ENCODE data around the gene PCDH7.

The PCDH7 gene

DNA sequence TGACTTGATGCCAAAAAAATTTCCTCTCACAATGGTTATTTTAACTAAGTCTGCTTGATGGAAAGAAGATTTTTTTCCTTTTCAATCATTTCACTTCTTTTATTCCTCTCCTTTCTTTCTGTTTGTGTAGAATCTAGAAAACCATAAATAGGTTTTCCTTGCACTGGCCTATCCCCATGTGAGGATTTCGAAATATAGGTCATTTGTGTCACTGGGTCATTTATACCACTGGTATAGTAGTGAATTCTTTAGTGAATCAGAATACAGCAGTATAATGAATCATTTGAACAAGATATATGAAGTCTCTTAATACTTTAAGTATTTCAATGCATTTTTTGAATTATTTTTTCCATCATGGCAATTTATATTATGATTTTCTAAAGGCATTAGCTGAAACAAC is 26.6 kb downstream of the PCDH7 start:
- H3K9me3 Mint-ChIP-seq: peaks cover 4 to 7% of the 10 kb centered on the region in 2 donors
- H3K27me3 Mint-ChIP-seq: no peaks in the 10 kb centered on the region
- no peaks in the 10 kb centered on the region for H3K4me1 Mint-ChIP-seq (ENCODE audit: low read depth in 2 of 2)
- H3K27ac Mint-ChIP-seq: no peak overlapping the region
- ATAC-seq (replicated peaks) (no peak), DNase-seq (no peak)
- no peak overlapping the region for H3K4me3 Mint-ChIP-seq
- H3K36me3 Mint-ChIP-seq (ENCODE audit: insufficient read depth): no peaks in the 10 kb centered on the region

DNA sequence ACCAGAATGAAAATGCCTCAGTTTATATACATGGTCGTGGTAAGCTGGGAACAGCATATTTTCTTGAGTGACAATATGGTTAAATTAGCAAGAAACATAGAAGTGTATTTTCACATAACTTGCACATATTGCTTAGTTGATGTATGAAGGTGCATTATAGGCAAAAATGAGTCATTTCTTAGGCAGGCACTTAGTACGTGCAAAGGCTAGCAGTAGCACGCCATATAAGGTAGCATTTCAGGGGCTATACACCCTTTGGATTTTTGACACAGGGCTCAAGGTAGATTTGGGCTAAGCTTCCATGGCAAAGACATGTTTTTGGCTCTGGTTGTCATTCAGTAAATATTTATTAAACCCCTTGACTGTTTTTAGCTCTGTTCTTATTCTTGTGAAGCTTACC is 33.1 kb downstream of the PCDH7 start:
- H3K27me3 Mint-ChIP-seq: no peaks in the 10 kb centered on the region
- no peak for DNase-seq

DNA sequence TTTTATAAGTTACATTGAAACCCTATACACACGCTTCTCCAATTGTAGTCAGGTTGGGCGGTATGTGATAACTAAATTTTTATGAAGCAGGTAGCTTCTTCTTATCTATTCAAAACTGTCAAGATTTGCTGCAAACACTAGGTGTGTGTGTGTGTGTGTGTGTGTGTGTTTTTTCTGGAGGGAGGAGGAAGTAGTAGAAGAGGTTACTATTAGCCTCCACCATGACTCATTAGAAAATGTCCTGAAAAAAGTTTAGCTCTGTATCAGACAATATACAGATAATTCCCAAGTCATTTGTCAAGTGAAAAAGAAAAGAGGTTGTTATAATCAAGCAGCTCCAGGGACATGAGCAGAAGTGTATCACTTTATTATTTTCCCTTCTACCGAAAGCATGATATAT is 33.9 kb downstream of the PCDH7 start:
- Mint-ChIP-seq H3K4me1 (ENCODE audit: low read depth in 2 of 2) (no peaks in the 10 kb centered on the region), H3K36me3 (ENCODE audit: insufficient read depth) (no peaks in the 10 kb centered on the region), H3K9me3 (peaks cover 0 to 7% of the 10 kb centered on the region in 2 donors), H3K27me3 (no peaks in the 10 kb centered on the region), H3K27ac (no peak overlapping the region), H3K4me3 (no peak overlapping the region)
- no peak for DNase-seq
- no peak for ATAC-seq (replicated peaks)

More for the DNA sequence above, 33.1 kb downstream of the PCDH7 start:
- Mint-ChIP-seq H3K9me3 (peaks cover 0 to 7% of the 10 kb centered on the region in 2 donors), H3K27ac (no peak overlapping the region), H3K36me3 (ENCODE audit: insufficient read depth) (no peaks in the 10 kb centered on the region), H3K4me3 (no peak overlapping the region), H3K4me1 (ENCODE audit: low read depth in 2 of 2) (no peaks in the 10 kb centered on the region)
- ATAC-seq (replicated peaks): no peak

GRCh38 chr4:30755346-30755745 is 35.2 kb downstream of the PCDH7 start:
- no peaks in the 10 kb centered on the region for H3K27me3 Mint-ChIP-seq
- DNase-seq (no peak), ATAC-seq (replicated peaks) (no peak)
- H3K27ac Mint-ChIP-seq: no peak overlapping the region
- H3K4me3 Mint-ChIP-seq: no peak overlapping the region
- no peaks in the 10 kb centered on the region for H3K36me3 Mint-ChIP-seq (ENCODE audit: insufficient read depth)
- peaks cover 0 to 3% of the 10 kb centered on the region in 2 donors for H3K9me3 Mint-ChIP-seq
- no peaks in the 10 kb centered on the region for H3K4me1 Mint-ChIP-seq (ENCODE audit: low read depth in 2 of 2)

GRCh38 chr4:30756553-30756952 is 36.4 kb downstream of the PCDH7 start:
- no peak overlapping the region for H3K4me3 Mint-ChIP-seq
- no peak overlapping the region for H3K27ac Mint-ChIP-seq
- DNase-seq: no peak
- H3K4me1 Mint-ChIP-seq (ENCODE audit: low read depth in 2 of 2): no peaks in the 10 kb centered on the region
- peaks cover 0 to 3% of the 10 kb centered on the region in 2 donors for H3K9me3 Mint-ChIP-seq
- no peaks in the 10 kb centered on the region for H3K36me3 Mint-ChIP-seq (ENCODE audit: insufficient read depth)
- ATAC-seq (replicated peaks): no peak
- H3K27me3 Mint-ChIP-seq: no peaks in the 10 kb centered on the region

DNA sequence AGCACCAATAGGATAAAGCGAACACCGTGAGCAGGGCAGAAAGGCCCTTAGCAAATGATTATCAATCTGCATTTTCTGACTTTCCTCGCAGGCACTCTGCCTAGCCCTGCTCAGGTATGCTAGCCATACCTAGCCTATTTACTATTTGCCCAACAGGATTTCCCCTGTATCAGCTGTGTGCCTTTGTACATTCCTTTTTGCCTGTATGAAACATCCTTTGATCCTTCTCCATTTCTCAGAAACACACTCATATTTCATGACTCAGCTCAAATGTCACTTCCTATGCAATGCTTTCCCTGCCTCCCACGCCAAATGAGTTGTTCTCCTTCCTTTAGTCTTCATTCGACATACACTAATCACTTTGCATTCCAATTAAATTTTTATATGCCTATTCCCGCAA is 37.2 kb downstream of the PCDH7 start:
- Mint-ChIP-seq H3K36me3 (ENCODE audit: insufficient read depth) (no peaks in the 10 kb centered on the region), H3K4me3 (no peak overlapping the region), H3K9me3 (peaks cover 0 to 3% of the 10 kb centered on the region in 2 donors), H3K27me3 (no peaks in the 10 kb centered on the region), H3K27ac (no peak overlapping the region), H3K4me1 (ENCODE audit: low read depth in 2 of 2) (no peaks in the 10 kb centered on the region)
- DNase-seq (no peak), ATAC-seq (replicated peaks) (no peak)

DNA sequence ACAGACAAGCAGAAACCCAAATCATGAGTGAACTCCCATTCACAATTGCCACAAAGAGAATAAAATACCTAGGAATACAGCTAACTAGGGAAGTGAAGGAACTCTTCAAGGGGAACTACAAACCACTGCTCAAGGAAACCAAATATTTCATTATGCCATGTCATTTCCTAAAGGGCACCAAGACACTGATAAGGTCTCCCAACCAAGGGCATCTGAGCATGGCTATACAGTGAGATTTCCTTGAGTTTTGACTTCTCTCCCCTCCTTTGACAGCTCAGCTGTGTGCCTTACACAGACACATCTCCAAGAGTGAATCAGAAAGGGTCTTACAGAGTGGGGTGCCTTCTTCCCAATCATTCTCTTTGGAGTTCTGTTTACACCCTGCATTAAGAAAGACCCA is 40.4 kb downstream of the PCDH7 start:
- H3K4me3 Mint-ChIP-seq: no peak overlapping the region
- no peaks in the 10 kb centered on the region for H3K36me3 Mint-ChIP-seq (ENCODE audit: insufficient read depth)
- no peak overlapping the region for H3K27ac Mint-ChIP-seq
- no peaks in the 10 kb centered on the region for H3K27me3 Mint-ChIP-seq
- ATAC-seq (replicated peaks) (no peak), DNase-seq (no peak)
- H3K9me3 Mint-ChIP-seq: peaks cover 0 to 2% of the 10 kb centered on the region in 2 donors
- no peaks in the 10 kb centered on the region for H3K4me1 Mint-ChIP-seq (ENCODE audit: low read depth in 2 of 2)

DNA sequence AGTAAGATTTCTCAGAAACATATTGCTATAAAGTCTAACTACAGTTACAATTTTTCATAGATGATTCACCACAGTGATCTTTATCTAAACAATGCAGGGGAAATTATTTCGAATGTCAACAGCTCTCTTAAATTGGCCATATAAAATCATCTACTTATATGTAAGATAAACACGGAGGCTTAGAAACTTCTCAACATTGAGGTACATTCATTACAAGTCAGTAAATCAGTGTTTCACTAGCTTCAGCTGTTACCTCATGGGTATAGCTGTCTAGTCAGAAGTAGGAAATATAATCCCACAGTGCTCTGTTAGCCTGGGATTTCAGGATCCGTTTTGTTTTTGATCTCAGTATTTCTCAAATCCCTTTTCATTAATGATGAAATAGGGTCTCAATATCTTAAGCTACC is 43.2 kb downstream of the PCDH7 start:
- ATAC-seq (replicated peaks) (no peak), DNase-seq (no peak)
- Mint-ChIP-seq H3K27me3 (no peaks in the 10 kb centered on the region), H3K27ac (no peak overlapping the region), H3K9me3 (peaks cover 0 to 6% of the 10 kb centered on the region in 2 donors), H3K36me3 (ENCODE audit: insufficient read depth) (no peaks in the 10 kb centered on the region), H3K4me1 (ENCODE audit: low read depth in 2 of 2) (no peaks in the 10 kb centered on the region), H3K4me3 (no peak overlapping the region)

DNA sequence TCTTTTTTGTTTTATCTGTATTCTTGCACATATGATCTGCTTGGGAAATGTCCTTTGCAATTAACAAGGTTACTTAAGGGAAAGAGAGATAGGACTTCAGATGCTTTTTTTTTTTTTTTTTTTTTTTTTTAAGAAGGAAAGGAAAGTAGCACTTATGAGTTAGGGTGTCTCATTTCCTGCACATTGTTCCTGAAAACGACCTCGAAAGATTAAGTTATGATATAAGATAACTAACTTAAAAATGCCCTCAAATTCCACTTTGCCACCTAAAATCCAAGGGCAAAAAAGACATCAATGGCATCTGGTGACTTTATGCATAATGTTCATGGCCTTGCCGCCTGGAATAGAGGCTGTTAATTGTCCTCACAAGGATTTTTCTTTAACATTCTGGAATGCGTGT is 44.9 kb downstream of the PCDH7 start:
- Mint-ChIP-seq H3K4me3 (no peak overlapping the region), H3K9me3 (peaks cover 0 to 6% of the 10 kb centered on the region in 2 donors), H3K36me3 (ENCODE audit: insufficient read depth) (no peaks in the 10 kb centered on the region), H3K4me1 (ENCODE audit: low read depth in 2 of 2) (no peaks in the 10 kb centered on the region), H3K27ac (no peak overlapping the region), H3K27me3 (no peaks in the 10 kb centered on the region)
- DNase-seq (no peak), ATAC-seq (replicated peaks) (no peak)

GRCh38 chr4:30767147-30767845 is 47.1 kb downstream of the PCDH7 start:
- no peak overlapping the region for H3K4me3 Mint-ChIP-seq
- no peaks in the 10 kb centered on the region for H3K27me3 Mint-ChIP-seq
- no peak for DNase-seq
- no peaks in the 10 kb centered on the region for H3K36me3 Mint-ChIP-seq (ENCODE audit: insufficient read depth)
- no peak for ATAC-seq (replicated peaks)
- no peaks in the 10 kb centered on the region for H3K4me1 Mint-ChIP-seq (ENCODE audit: low read depth in 2 of 2)
- H3K27ac Mint-ChIP-seq: no peak overlapping the region
- peaks cover 3 to 6% of the 10 kb centered on the region in 2 donors for H3K9me3 Mint-ChIP-seq

DNA sequence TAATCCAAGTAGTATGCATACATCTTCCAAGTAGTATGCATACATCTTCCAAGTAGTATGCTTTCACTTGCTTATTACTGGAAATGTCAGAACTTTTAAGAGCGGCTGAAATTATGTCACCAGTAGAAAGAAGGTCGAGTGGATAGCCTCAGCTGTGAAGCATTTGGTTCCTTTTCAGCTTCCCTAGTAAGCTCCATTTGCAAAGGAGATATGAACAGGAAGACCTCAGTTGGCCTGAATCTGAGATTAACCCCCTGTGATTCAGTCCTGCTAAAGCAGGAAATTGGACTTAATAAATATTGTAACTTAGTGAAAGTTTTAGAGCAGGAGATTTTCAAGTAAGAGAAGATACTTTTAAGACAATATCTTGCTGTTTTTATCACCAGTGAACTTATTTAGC is 48.1 kb downstream of the PCDH7 start:
- Mint-ChIP-seq H3K4me1 (ENCODE audit: low read depth in 2 of 2) (no peaks in the 10 kb centered on the region), H3K27me3 (no peaks in the 10 kb centered on the region), H3K9me3 (peaks cover 6 to 7% of the 10 kb centered on the region in 2 donors), H3K27ac (no peak overlapping the region), H3K4me3 (no peak overlapping the region), H3K36me3 (ENCODE audit: insufficient read depth) (no peaks in the 10 kb centered on the region)
- no peak for DNase-seq
- no peak for ATAC-seq (replicated peaks)

GRCh38 chr4:30769093-30769492 is 48.9 kb downstream of the PCDH7 start:
- H3K27ac Mint-ChIP-seq: no peak overlapping the region
- DNase-seq (no peak), ATAC-seq (replicated peaks) (no peak)

GRCh38 chr4:30770049-30770549 is 49.9 kb downstream of the PCDH7 start:
- Mint-ChIP-seq H3K27ac (no peak overlapping the region), H3K4me1 (ENCODE audit: low read depth in 2 of 2) (no peaks in the 10 kb centered on the region), H3K9me3 (peaks cover 10 to 14% of the 10 kb centered on the region in 2 donors), H3K27me3 (no peaks in the 10 kb centered on the region), H3K36me3 (ENCODE audit: insufficient read depth) (no peaks in the 10 kb centered on the region), H3K4me3 (no peak overlapping the region)
- DNase-seq (no peak), ATAC-seq (replicated peaks) (no peak)

More at GRCh38 chr4:30769093-30769492, 48.9 kb downstream of the PCDH7 start:
- no peak overlapping the region for H3K4me3 Mint-ChIP-seq
- peaks cover 8 to 12% of the 10 kb centered on the region in 2 donors for H3K9me3 Mint-ChIP-seq
- no peaks in the 10 kb centered on the region for H3K4me1 Mint-ChIP-seq (ENCODE audit: low read depth in 2 of 2)
- no peaks in the 10 kb centered on the region for H3K36me3 Mint-ChIP-seq (ENCODE audit: insufficient read depth)
- H3K27me3 Mint-ChIP-seq: no peaks in the 10 kb centered on the region

- Mint-ChIP-seq H3K27me3 (no peaks in the 10 kb centered on the region), H3K4me1 (ENCODE audit: low read depth in 2 of 2) (no peaks in the 10 kb centered on the region), H3K4me3 (no peak overlapping the region), H3K9me3 (peaks cover 6 to 14% of the 10 kb centered on the region in 2 donors), H3K36me3 (ENCODE audit: insufficient read depth) (no peaks in the 10 kb centered on the region), H3K27ac (no peak overlapping the region)
- DNase-seq: no peak
- no peak for ATAC-seq (replicated peaks)
Measured at GRCh38 chr4:30770812-30771211, 50.6 kb downstream of the PCDH7 start.
